ENCODE results near the gene OPRL1. TPM values are rescaled to one million over a fixed set of nuclear protein-coding genes. Genes with fewer than 3 reads are reported as not detected.

Gene OPRL1
- total and polyA plus RNA-seq, 2 of the 8 experiments (the other 6 are each of a cell fraction or from before 2014, with no cell fraction given) = 0.63 to 0.98 TPM

DNA sequence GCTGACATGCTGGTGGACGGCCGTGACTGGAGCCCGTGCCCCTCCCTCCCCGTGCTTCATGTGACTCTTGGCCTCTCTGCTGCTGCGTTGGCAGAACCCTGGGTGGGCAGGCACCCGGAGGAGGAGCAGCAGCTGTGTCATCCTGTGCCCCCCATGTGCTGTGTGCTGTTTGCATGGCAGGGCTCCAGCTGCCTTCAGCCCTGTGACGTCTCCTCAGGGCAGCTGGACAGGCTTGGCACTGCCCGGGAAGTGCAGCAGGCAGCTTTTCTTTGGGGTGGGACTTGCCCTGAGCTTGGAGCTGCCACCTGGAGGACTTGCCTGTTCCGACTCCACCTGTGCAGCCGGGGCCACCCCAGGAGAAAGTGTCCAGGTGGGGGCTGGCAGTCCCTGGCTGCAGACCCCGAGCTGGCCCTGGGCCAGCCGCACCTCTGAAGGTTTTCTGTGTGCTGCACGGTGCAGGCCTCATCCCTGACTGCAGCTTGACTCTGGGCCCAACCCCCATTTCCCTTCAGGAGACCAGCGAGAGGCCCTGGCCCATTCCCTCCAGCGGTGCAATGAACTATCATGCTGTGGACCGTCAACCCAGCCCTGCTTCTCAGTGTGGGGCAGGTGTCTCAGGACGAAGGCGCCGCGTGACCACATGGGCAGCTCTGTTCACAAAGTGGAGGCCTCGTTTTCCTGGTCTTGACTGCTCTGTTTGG, 19.4 kb downstream of the OPRL1 start (continued):
- TF ChIP-seq, protein P1, sequence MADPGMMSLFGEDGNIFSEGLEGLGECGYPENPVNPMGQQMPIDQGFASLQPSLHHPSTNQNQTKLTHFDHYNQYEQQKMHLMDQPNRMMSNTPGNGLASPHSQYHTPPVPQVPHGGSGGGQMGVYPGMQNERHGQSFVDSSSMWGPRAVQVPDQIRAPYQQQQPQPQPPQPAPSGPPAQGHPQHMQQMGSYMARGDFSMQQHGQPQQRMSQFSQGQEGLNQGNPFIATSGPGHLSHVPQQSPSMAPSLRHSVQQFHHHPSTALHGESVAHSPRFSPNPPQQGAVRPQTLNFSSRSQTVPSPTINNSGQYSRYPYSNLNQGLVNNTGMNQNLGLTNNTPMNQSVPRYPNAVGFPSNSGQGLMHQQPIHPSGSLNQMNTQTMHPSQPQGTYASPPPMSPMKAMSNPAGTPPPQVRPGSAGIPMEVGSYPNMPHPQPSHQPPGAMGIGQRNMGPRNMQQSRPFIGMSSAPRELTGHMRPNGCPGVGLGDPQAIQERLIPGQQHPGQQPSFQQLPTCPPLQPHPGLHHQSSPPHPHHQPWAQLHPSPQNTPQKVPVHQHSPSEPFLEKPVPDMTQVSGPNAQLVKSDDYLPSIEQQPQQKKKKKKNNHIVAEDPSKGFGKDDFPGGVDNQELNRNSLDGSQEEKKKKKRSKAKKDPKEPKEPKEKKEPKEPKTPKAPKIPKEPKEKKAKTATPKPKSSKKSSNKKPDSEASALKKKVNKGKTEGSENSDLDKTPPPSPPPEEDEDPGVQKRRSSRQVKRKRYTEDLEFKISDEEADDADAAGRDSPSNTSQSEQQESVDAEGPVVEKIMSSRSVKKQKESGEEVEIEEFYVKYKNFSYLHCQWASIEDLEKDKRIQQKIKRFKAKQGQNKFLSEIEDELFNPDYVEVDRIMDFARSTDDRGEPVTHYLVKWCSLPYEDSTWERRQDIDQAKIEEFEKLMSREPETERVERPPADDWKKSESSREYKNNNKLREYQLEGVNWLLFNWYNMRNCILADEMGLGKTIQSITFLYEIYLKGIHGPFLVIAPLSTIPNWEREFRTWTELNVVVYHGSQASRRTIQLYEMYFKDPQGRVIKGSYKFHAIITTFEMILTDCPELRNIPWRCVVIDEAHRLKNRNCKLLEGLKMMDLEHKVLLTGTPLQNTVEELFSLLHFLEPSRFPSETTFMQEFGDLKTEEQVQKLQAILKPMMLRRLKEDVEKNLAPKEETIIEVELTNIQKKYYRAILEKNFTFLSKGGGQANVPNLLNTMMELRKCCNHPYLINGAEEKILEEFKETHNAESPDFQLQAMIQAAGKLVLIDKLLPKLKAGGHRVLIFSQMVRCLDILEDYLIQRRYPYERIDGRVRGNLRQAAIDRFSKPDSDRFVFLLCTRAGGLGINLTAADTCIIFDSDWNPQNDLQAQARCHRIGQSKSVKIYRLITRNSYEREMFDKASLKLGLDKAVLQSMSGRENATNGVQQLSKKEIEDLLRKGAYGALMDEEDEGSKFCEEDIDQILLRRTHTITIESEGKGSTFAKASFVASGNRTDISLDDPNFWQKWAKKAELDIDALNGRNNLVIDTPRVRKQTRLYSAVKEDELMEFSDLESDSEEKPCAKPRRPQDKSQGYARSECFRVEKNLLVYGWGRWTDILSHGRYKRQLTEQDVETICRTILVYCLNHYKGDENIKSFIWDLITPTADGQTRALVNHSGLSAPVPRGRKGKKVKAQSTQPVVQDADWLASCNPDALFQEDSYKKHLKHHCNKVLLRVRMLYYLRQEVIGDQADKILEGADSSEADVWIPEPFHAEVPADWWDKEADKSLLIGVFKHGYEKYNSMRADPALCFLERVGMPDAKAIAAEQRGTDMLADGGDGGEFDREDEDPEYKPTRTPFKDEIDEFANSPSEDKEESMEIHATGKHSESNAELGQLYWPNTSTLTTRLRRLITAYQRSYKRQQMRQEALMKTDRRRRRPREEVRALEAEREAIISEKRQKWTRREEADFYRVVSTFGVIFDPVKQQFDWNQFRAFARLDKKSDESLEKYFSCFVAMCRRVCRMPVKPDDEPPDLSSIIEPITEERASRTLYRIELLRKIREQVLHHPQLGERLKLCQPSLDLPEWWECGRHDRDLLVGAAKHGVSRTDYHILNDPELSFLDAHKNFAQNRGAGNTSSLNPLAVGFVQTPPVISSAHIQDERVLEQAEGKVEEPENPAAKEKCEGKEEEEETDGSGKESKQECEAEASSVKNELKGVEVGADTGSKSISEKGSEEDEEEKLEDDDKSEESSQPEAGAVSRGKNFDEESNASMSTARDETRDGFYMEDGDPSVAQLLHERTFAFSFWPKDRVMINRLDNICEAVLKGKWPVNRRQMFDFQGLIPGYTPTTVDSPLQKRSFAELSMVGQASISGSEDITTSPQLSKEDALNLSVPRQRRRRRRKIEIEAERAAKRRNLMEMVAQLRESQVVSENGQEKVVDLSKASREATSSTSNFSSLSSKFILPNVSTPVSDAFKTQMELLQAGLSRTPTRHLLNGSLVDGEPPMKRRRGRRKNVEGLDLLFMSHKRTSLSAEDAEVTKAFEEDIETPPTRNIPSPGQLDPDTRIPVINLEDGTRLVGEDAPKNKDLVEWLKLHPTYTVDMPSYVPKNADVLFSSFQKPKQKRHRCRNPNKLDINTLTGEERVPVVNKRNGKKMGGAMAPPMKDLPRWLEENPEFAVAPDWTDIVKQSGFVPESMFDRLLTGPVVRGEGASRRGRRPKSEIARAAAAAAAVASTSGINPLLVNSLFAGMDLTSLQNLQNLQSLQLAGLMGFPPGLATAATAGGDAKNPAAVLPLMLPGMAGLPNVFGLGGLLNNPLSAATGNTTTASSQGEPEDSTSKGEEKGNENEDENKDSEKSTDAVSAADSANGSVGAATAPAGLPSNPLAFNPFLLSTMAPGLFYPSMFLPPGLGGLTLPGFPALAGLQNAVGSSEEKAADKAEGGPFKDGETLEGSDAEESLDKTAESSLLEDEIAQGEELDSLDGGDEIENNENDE (IDR thresholded peaks at IDR 0.05; ENCODE audit: insufficient replicate concordance, low read length) = no peak
- no peak for TF ChIP-seq POU5F1 (IDR thresholded peaks at IDR 0.05; ENCODE audit: low read depth, low read length)
- TF ChIP-seq USF2 (IDR thresholded peaks at IDR 0.05; ENCODE audit: low read length) = no peak
- TF ChIP-seq ATF2 (IDR thresholded peaks at IDR 0.05; ENCODE audit: low read length) = no peak
- no peak for TF ChIP-seq SAP30 (IDR thresholded peaks at IDR 0.05; ENCODE audit: insufficient read depth, insufficient replicate concordance, low read length)
- no peak for TF ChIP-seq CBX8 (IDR thresholded peaks at IDR 0.05; ENCODE audit: borderline replicate concordance, low read depth, low read length)
- TF ChIP-seq TAF1 (IDR thresholded peaks at IDR 0.05; ENCODE audit: low read depth, low read length) = no peak
